ENCODE measurements around the gene EPHX1. TPM values are rescaled to one million over a fixed set of nuclear protein-coding genes. Genes with fewer than 3 reads are reported as not detected.

Gene EPHX1
- total RNA-seq, 2 experiments from 2014 or later = 2.6 to 2.8 TPM

- DNase-seq = no peak
- Mint-ChIP-seq H3K4me3 (no peak overlapping the region), H3K4me1 (ENCODE audit: low read depth) (peaks cover 33% of the 10 kb centered on the region), H3K9me3 (no peaks in the 10 kb centered on the region), H3K27ac (peak overlapping the region; percentile 58), H3K27me3 (no peaks in the 10 kb centered on the region), H3K36me3 (peaks cover 27% of the 10 kb centered on the region)
- POLR2A ChIA-PET = no interaction called here
- CTCF ChIA-PET = no interaction called here
- intact Hi-C loops (cut with micrococcal nuclease) = no loop called here
These were observed 38.4 kb downstream of the EPHX1 start for GRCh38 chr1:225848030-225848955.

DNA sequence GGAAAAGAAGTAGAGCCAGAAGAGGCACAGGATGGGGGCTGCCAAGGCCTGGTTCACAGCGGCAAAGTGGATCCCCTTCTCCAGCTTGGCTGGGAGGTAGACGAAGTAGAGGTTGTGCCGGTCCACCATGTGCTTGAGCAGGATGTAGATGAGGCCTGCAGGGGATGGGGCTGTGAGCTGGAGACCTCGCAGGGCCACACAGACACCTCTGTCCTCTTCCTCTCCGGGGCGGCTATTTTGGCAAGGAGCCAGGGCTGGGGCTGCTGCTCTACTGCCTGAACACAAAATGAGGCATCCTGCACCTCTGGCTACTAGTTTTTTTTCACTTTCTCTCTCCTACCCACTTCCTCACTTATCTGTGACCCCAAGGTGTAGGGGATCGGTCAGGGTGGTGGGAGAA lies 40.0 kb downstream of the EPHX1 start:
- peak; percentile 34 for DNase-seq
- H3K27me3 Mint-ChIP-seq = no peaks in the 10 kb centered on the region
- intact Hi-C loops (cut with micrococcal nuclease) = no loop called here
- H3K4me3 Mint-ChIP-seq = no peak overlapping the region
- H3K4me1 Mint-ChIP-seq (ENCODE audit: low read depth) = peaks cover 33% of the 10 kb centered on the region
- H3K9me3 Mint-ChIP-seq = no peaks in the 10 kb centered on the region
- CTCF ChIA-PET = no interaction called here
- H3K27ac Mint-ChIP-seq = peak overlapping the region; percentile 31
- H3K36me3 Mint-ChIP-seq = peaks cover 37% of the 10 kb centered on the region
- POLR2A ChIA-PET = no interaction called here

GRCh38 chr1:225850370-225850769 lies 40.4 kb downstream of the EPHX1 start:
- no peak for DNase-seq
- no peaks in the 10 kb centered on the region for H3K9me3 Mint-ChIP-seq
- ChIA-PET POLR2A (no interaction called here), CTCF (no interaction called here)
- intact Hi-C loops (cut with micrococcal nuclease) = no loop called here
- no peaks in the 10 kb centered on the region for H3K27me3 Mint-ChIP-seq
- H3K36me3 Mint-ChIP-seq = peaks cover 37% of the 10 kb centered on the region
- peak overlapping the region; percentile 16 for H3K27ac Mint-ChIP-seq
- H3K4me1 Mint-ChIP-seq (ENCODE audit: low read depth) = peaks cover 33% of the 10 kb centered on the region
- H3K4me3 Mint-ChIP-seq = no peak overlapping the region

- Mint-ChIP-seq H3K9me3 (no peaks in the 10 kb centered on the region), H3K27me3 (no peaks in the 10 kb centered on the region), H3K4me3 (no peak overlapping the region), H3K36me3 (peaks cover 38% of the 10 kb centered on the region), H3K4me1 (ENCODE audit: low read depth) (peaks cover 40% of the 10 kb centered on the region), H3K27ac (peak overlapping the region; percentile 67)
- POLR2A ChIA-PET = interaction anchor here (0.7 kb wide), 1 partner anchor 74 kb away, joined by 3 read pairs; the partner anchor contains the start of gene SRP9
- CTCF ChIA-PET = interaction anchor here (1.1 to 1.8 kb wide), 2 partner anchors 74 to 377 kb away, joined by 3 to 5 read pairs; partner anchors contain the start of gene SRP9
- DNase-seq = no peak
- intact Hi-C loops (cut with micrococcal nuclease) = no loop called here
These were observed 41.9 kb downstream of the EPHX1 start for GRCh38 chr1:225851805-225852204.

- Mint-ChIP-seq H3K9me3 (no peaks in the 10 kb centered on the region), H3K36me3 (peaks cover 38% of the 10 kb centered on the region), H3K27me3 (no peaks in the 10 kb centered on the region), H3K4me3 (no peak overlapping the region), H3K27ac (peak overlapping the region; percentile 67), H3K4me1 (ENCODE audit: low read depth) (peaks cover 40% of the 10 kb centered on the region)
- DNase-seq = no peak
- intact Hi-C loops (cut with micrococcal nuclease) = no loop called here
- ChIA-PET POLR2A (interaction anchor here (0.7 kb wide), 1 partner anchor 75 kb away, joined by 3 read pairs; the partner anchor contains the start of gene SRP9), CTCF (interaction anchor here (1.1 to 1.8 kb wide), 2 partner anchors 75 to 378 kb away, joined by 3 to 5 read pairs; partner anchors contain the start of gene SRP9)
These were observed 42.6 kb downstream of the EPHX1 start for GRCh38 chr1:225852413-225853124.

GRCh38 chr1:225853441-225853840 lies 43.5 kb downstream of the EPHX1 start:
- POLR2A ChIA-PET = no interaction called here
- Mint-ChIP-seq H3K27ac (no peak overlapping the region), H3K4me3 (no peak overlapping the region), H3K36me3 (peaks cover 34% of the 10 kb centered on the region), H3K4me1 (ENCODE audit: low read depth) (peaks cover 34% of the 10 kb centered on the region), H3K27me3 (no peaks in the 10 kb centered on the region), H3K9me3 (no peaks in the 10 kb centered on the region)
- CTCF ChIA-PET = no interaction called here
- intact Hi-C loops (cut with micrococcal nuclease) = no loop called here
- DNase-seq = no peak

DNA sequence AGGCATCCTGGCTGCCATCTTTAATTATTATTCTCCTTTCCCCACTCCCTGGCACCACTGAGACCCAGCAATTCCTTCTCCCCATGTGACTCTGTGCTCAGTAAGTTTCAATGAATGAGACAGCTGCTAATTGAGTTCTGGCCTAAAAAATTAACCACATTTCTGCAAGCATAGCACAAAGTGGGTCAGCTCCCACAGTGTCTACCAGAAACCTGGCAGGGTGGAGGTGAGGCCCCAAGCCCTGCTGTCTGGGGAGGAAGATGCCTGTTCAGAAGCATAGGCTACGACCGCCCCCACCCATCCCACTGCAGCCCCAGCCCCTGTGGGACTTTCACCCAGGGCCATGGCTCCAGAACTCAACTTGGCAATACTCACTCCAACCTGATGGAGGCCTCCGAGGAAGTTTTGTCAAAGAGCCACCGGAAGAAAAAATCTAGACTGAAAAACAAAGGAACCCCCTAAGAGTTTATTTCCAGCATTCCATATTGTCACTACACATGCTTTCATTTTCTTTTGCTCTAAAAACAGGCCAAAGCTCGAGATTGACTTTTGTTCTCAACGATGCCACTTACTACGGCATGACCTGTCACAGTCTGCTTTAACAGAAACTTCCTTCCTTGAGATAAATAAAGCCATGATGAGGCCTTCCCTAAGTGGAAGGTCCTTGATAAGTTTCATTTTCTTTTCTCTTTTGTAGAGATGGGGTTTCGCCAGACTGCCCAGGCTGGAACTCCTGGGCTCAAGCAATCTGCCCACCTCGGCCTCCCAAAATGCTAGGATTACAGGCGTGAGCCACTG lies 45.8 kb downstream of the EPHX1 start:
- Mint-ChIP-seq H3K9me3 (no peaks in the 10 kb centered on the region), H3K36me3 (peaks cover 35% of the 10 kb centered on the region), H3K27me3 (no peaks in the 10 kb centered on the region), H3K4me3 (no peak overlapping the region), H3K27ac (peak overlapping the region; percentile 52), H3K4me1 (ENCODE audit: low read depth) (peaks cover 18% of the 10 kb centered on the region)
- DNase-seq = no peak
- ChIA-PET CTCF (interaction anchor here (0.9 to 1.2 kb wide), 4 partner anchors 10 to 55 kb away, joined by 3 to 5 read pairs (median 3); partner anchors contain the start of gene TMEM63A), POLR2A (interaction anchor here (0.6 kb wide), 1 partner anchor 270 kb away, joined by 5 read pairs; no protein-coding TSS in a partner anchor)
- intact Hi-C loops (cut with micrococcal nuclease) = no loop called here

- peaks cover 32% of the 10 kb centered on the region for H3K36me3 Mint-ChIP-seq
- H3K9me3 Mint-ChIP-seq = no peaks in the 10 kb centered on the region
- peaks cover 11% of the 10 kb centered on the region for H3K4me1 Mint-ChIP-seq (ENCODE audit: low read depth)
- POLR2A ChIA-PET = interaction anchor here (0.8 to 1.3 kb wide), 2 partner anchors 9 to 23 kb away, joined by 3 to 4 read pairs; no protein-coding TSS in a partner anchor
- H3K27me3 Mint-ChIP-seq = no peaks in the 10 kb centered on the region
- intact Hi-C loops (cut with micrococcal nuclease) = no loop called here
- H3K4me3 Mint-ChIP-seq = no peak overlapping the region
- DNase-seq = no peak
- no peak overlapping the region for H3K27ac Mint-ChIP-seq
- CTCF ChIA-PET = no interaction called here
These were observed 47.3 kb downstream of the EPHX1 start for GRCh38 chr1:225857256-225857655.

GRCh38 chr1:225859151-225859550 lies 49.2 kb downstream of the EPHX1 start:
- intact Hi-C loops (cut with micrococcal nuclease) = no loop called here
- Mint-ChIP-seq H3K36me3 (peaks cover 31% of the 10 kb centered on the region), H3K27me3 (no peaks in the 10 kb centered on the region), H3K27ac (no peak overlapping the region), H3K4me3 (no peak overlapping the region), H3K4me1 (ENCODE audit: low read depth) (peaks cover 10% of the 10 kb centered on the region), H3K9me3 (no peaks in the 10 kb centered on the region)
- POLR2A ChIA-PET = no interaction called here
- CTCF ChIA-PET = interaction anchor here (0.7 to 1.2 kb wide), 2 partner anchors 21 to 66 kb away, joined by 3 read pairs; no protein-coding TSS in a partner anchor
- DNase-seq = no peak

DNA sequence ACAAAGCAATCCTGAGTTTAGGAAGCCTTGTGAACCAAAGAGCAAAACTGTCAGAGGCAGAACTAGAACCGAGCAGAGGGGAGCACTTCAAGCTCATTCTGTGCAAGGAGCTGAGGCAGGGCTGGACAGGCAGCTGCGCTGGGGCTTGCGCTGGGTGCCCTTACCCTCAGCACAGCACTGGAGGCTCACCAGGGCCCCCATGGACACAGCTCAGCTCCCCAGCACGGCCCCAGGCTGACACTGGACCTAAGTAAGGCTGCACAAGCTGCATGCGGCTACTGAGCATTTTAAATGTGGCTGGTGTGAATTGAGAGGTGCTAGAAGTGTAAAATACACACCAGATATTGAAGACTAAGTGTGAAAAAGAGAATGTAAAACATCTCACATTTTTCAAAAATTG lies 50.2 kb downstream of the EPHX1 start:
- intact Hi-C loops (cut with micrococcal nuclease) = no loop called here
- Mint-ChIP-seq H3K36me3 (peaks cover 27% of the 10 kb centered on the region), H3K27ac (no peak overlapping the region), H3K4me1 (ENCODE audit: low read depth) (peaks cover 14% of the 10 kb centered on the region), H3K9me3 (no peaks in the 10 kb centered on the region), H3K27me3 (no peaks in the 10 kb centered on the region), H3K4me3 (no peak overlapping the region)
- no peak for DNase-seq
- POLR2A ChIA-PET = no interaction called here
- CTCF ChIA-PET = no interaction called here

GRCh38 chr1:225860876-225861441 lies 51.0 kb downstream of the EPHX1 start:
- no peaks in the 10 kb centered on the region for H3K27me3 Mint-ChIP-seq
- intact Hi-C loops (cut with micrococcal nuclease) = no loop called here
- no peak overlapping the region for H3K27ac Mint-ChIP-seq
- CTCF ChIA-PET = no interaction called here
- H3K36me3 Mint-ChIP-seq = peaks cover 33% of the 10 kb centered on the region
- no peak for DNase-seq
- H3K4me1 Mint-ChIP-seq (ENCODE audit: low read depth) = peaks cover 15% of the 10 kb centered on the region
- POLR2A ChIA-PET = no interaction called here
- H3K9me3 Mint-ChIP-seq = no peaks in the 10 kb centered on the region
- H3K4me3 Mint-ChIP-seq = no peak overlapping the region

Data from activated CD4-positive, alpha-beta memory T cell treated with anti-CD3 and anti-CD28 coated beads for 36 hours (primary cell).